CD8-positive, alpha-beta memory T cell (primary cell): ENCODE measurements around the gene XRN2. TPM values are rescaled to one million over a fixed set of nuclear protein-coding genes. Genes with fewer than 3 reads are reported as not detected.
A peak's percentile ranks its signal among the peaks of the same experiment; 100 is the strongest.

Experiments used
- CTCF ChIA-PET: fragments of 350-600 bp; sonication (Branson Sonifier 250); formaldehyde crosslinking; loops from one replicate; lab custom pipeline; 2021; ENCODE audit warnings: antibody characterized with exemption; lab: Charles Lee
- POLR2A ChIA-PET: fragments of 350-600 bp; sonication (Branson Sonifier 250); formaldehyde crosslinking; loops from one replicate; lab custom pipeline; 2021; ENCODE audit warnings: antibody characterized with exemption; lab: Charles Lee
- DNase-seq, 5 donors: peaks; one replicate each; pipeline versions ENCODE4 v3.0.0 to v3.0.0-alpha.2; 2020 to 2022; ENCODE audit warnings: mixed read lengths in 1 of 5
- H3K27ac ChIP-seq: one replicate; pipeline ENCODE4 v1.7.0; 2013; ENCODE audit warnings: low read depth, mild to moderate bottlenecking, low read length, moderate library complexity
- H3K27me3 ChIP-seq: 2 replicates; pipeline ENCODE4 v1.7.0; 2013; ENCODE audit warnings: low read length, mild to moderate bottlenecking; ENCODE audit not compliant: insufficient read depth, poor library complexity, severe bottlenecking
- H3K36me3 ChIP-seq: 2 replicates; pipeline ENCODE4 v1.7.0; 2013; ENCODE audit warnings: mild to moderate bottlenecking, low read length, moderate library complexity; ENCODE audit not compliant: insufficient read depth
- H3K4me1 ChIP-seq: 2 replicates; pipeline ENCODE4 v1.7.0; 2013; ENCODE audit warnings: mild to moderate bottlenecking, low read length, moderate library complexity; ENCODE audit not compliant: insufficient read depth
- H3K4me3 ChIP-seq: 2 replicates; pipeline ENCODE4 v1.7.0; 2013; ENCODE audit warnings: mild to moderate bottlenecking, low read length
- H3K9me3 ChIP-seq: 2 replicates; pipeline ENCODE4 v1.7.0; 2013; ENCODE audit warnings: mild to moderate bottlenecking, low read length
- H3K27ac Mint-ChIP-seq, 8 donors: one replicate each; pipeline ENCODE4 v1.8.0; 2020 to 2021; ENCODE audit warnings: mixed read lengths in 8 of 8, mild to moderate bottlenecking in 6 of 8, inconsistent platforms in 3 of 8, moderate library complexity in 3 of 8
- H3K27me3 Mint-ChIP-seq, 2 donors: one replicate each; pipeline ENCODE4 v1.8.0; 2020 to 2021; ENCODE audit warnings: mixed read lengths in 2 of 2, mild to moderate bottlenecking in 1 of 2, moderate library complexity in 1 of 2
- H3K36me3 Mint-ChIP-seq, 3 donors: one replicate each; pipeline ENCODE4 v1.8.0; 2020 to 2021; ENCODE audit warnings: mixed read lengths in 3 of 3, inconsistent platforms in 1 of 3, mild to moderate bottlenecking in 1 of 3
- H3K4me1 Mint-ChIP-seq, 3 donors: one replicate each; pipeline ENCODE4 v1.8.0; 2020 to 2021; ENCODE audit warnings: mixed read lengths in 3 of 3, inconsistent platforms in 1 of 3, mild to moderate bottlenecking in 1 of 3
- H3K4me3 Mint-ChIP-seq, 7 donors: one replicate each; pipeline ENCODE4 v1.8.0; 2020 to 2021; ENCODE audit warnings: mixed read lengths in 7 of 7, mild to moderate bottlenecking in 6 of 7, moderate library complexity in 4 of 7, inconsistent platforms in 2 of 7
- H3K9me3 Mint-ChIP-seq, 5 donors: one replicate each; pipeline ENCODE4 v1.8.0; 2020 to 2022; ENCODE audit warnings: mixed read lengths in 5 of 5, mild to moderate bottlenecking in 3 of 5, moderate library complexity in 2 of 5, inconsistent platforms in 1 of 5
- polyA plus RNA-seq: library from polyadenylated mRNA; unstranded; fragments of 300-500 nt; fragmentation: Illumina TruSeq; gene quantifications from one replicate; pipeline ENCODE4 v1.2.3, GENCODE V29; 2021
- total RNA-seq, 2 experiments: library from RNA; stranded (reverse); gene quantifications; one replicate each; pipeline ENCODE4 v1.2.3, GENCODE V29; 2021

The XRN2 gene
- total and polyA plus RNA-seq, 3 experiments from 2014 or later, result 68.7 to 95.1 (median 93.6) TPM

- H3K4me3 Mint-ChIP-seq, result no peak overlapping the region
- DNase-seq, result no peak
- H3K27me3 ChIP-seq, result no peaks in the 10 kb centered on the region
- H3K36me3 Mint-ChIP-seq, result peaks cover 10 to 89% (median 23%) of the 10 kb centered on the region in 3 donors
- no peaks in the 10 kb centered on the region for H3K4me1 Mint-ChIP-seq
- peaks cover 44% of the 10 kb centered on the region for H3K36me3 ChIP-seq
- no peaks in the 10 kb centered on the region for H3K9me3 Mint-ChIP-seq
- ChIA-PET POLR2A (no interaction called here), CTCF (no interaction called here)
- H3K27ac Mint-ChIP-seq, result no peak overlapping the region
- H3K4me3 ChIP-seq, result no peak overlapping the region
- H3K27ac ChIP-seq, result no peak overlapping the region
- no peaks in the 10 kb centered on the region for H3K9me3 ChIP-seq
- no peaks in the 10 kb centered on the region for H3K4me1 ChIP-seq
- no peaks in the 10 kb centered on the region for H3K27me3 Mint-ChIP-seq
Observed at GRCh38 chr20:21384308-21384892, 81.3 kb downstream of the XRN2 start.

DNA sequence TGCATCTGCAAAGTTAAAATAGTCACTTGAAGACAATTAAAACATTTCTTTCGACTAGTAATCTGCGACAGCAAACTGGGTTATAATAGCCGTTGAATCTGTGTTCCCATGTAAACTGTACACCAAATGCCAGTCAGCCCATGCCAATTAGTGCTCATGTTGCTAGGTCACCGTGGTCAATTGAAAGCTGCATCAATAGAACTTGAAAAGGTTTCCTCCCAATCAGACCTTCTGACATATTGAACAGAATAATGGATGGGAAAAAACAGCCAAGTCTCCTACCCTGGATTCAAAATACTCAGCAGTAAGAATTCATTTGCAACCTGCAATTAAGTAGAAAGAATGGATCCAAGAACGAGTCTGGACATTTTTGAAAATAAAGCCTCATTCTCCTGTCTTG, 83.0 kb downstream of the XRN2 start:
- H3K36me3 ChIP-seq, result peaks cover 45% of the 10 kb centered on the region
- ChIA-PET POLR2A (no interaction called here), CTCF (no interaction called here)

DNA sequence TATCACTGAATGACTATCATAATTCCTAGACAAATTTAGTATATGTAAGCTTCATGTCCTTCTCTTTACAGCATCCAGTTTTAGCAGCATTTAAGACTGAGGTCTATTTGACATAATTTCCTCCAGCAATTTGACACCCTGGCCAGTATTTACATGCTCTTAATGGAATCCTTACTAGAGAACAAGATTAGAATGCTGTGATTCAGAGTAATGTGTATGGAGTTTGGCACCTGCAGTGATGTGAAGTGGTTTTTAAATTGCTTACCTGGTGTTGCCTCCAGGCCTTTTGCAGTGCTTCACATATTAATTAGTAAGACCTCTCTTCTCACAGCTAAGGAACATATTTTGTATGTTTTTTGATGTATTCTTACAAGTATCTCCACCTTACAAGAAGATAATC, 84.4 kb downstream of the XRN2 start:
- Mint-ChIP-seq H3K9me3 (peaks cover 0 to 3% (median under 1%) of the 10 kb centered on the region in 5 donors), H3K27ac (no peak overlapping the region), H3K4me1 (peaks cover 5 to 8% (median 6%) of the 10 kb centered on the region in 3 donors), H3K36me3 (peaks cover 11 to 69% (median 25%) of the 10 kb centered on the region in 3 donors), H3K4me3 (no peak overlapping the region), H3K27me3 (peaks cover 13 to 17% of the 10 kb centered on the region in 2 donors)
- CTCF ChIA-PET, result no interaction called here
- no peak overlapping the region for H3K27ac ChIP-seq
- peaks cover 42% of the 10 kb centered on the region for H3K36me3 ChIP-seq
- POLR2A ChIA-PET, result no interaction called here
- H3K9me3 ChIP-seq, result no peaks in the 10 kb centered on the region
- H3K4me1 ChIP-seq, result peaks cover 5% of the 10 kb centered on the region
- no peak overlapping the region for H3K4me3 ChIP-seq
- DNase-seq, result no peak
- H3K27me3 ChIP-seq, result peaks cover 8% of the 10 kb centered on the region

More for the DNA sequence above, 83.0 kb downstream of the XRN2 start:
- no peaks in the 10 kb centered on the region for H3K9me3 ChIP-seq
- no peaks in the 10 kb centered on the region for H3K4me1 Mint-ChIP-seq
- no peak overlapping the region for H3K4me3 ChIP-seq
- H3K27me3 Mint-ChIP-seq, result peaks cover 2 to 5% of the 10 kb centered on the region in 2 donors
- H3K36me3 Mint-ChIP-seq, result peaks cover 8 to 80% (median 24%) of the 10 kb centered on the region in 3 donors
- H3K27me3 ChIP-seq, result no peaks in the 10 kb centered on the region
- H3K4me1 ChIP-seq, result no peaks in the 10 kb centered on the region
- no peak overlapping the region for H3K4me3 Mint-ChIP-seq
- H3K27ac Mint-ChIP-seq, result no peak overlapping the region
- H3K9me3 Mint-ChIP-seq, result no peaks in the 10 kb centered on the region
- H3K27ac ChIP-seq, result no peak overlapping the region
- no peak for DNase-seq

- ChIA-PET CTCF (no interaction called here), POLR2A (no interaction called here)
- Histone ChIP-seq H3K4me1 (peaks cover 5% of the 10 kb centered on the region), H3K9me3 (no peaks in the 10 kb centered on the region), H3K27ac (no peak overlapping the region), H3K4me3 (no peak overlapping the region), H3K27me3 (peaks cover 17% of the 10 kb centered on the region), H3K36me3 (peaks cover 34% of the 10 kb centered on the region)
- Mint-ChIP-seq H3K9me3 (peaks cover 0 to 6% (median 2%) of the 10 kb centered on the region in 5 donors), H3K36me3 (peaks cover 10 to 59% (median 23%) of the 10 kb centered on the region in 3 donors), H3K27ac (no peak overlapping the region), H3K4me3 (no peak overlapping the region), H3K27me3 (peaks cover 23 to 27% of the 10 kb centered on the region in 2 donors), H3K4me1 (peaks cover 8 to 13% (median 10%) of the 10 kb centered on the region in 3 donors)
- DNase-seq, result no peak
Observed at GRCh38 chr20:21388566-21388965, 85.4 kb downstream of the XRN2 start.

DNA sequence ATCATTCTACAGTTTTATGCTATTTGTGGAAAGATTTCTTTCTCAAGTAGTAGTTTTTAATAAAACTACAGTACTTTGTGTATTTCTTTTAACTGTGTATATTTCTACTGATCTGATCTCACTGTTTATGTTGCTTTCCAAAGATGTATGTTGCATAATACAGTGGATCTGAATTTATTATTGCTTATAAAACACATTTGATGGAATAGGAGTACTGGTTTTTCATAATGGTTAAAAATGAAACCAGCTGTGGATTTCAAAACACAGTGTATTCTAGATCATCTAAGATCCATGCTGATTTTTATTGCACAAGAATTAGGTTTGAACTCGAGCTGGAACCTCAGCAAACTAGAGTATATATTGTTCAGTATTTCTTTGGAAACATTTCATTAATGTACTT, 86.2 kb downstream of the XRN2 start:
- Histone ChIP-seq H3K9me3 (no peaks in the 10 kb centered on the region), H3K27me3 (peaks cover 25% of the 10 kb centered on the region), H3K36me3 (peaks cover 28% of the 10 kb centered on the region), H3K4me1 (peaks cover 5% of the 10 kb centered on the region), H3K27ac (no peak overlapping the region), H3K4me3 (no peak overlapping the region)
- peaks cover 8 to 13% (median 10%) of the 10 kb centered on the region in 3 donors for H3K4me1 Mint-ChIP-seq
- peaks cover 0 to 8% (median 2%) of the 10 kb centered on the region in 5 donors for H3K9me3 Mint-ChIP-seq
- no peak overlapping the region for H3K4me3 Mint-ChIP-seq
- DNase-seq, result no peak
- H3K27ac Mint-ChIP-seq, result no peak overlapping the region
- peaks cover 29 to 35% of the 10 kb centered on the region in 2 donors for H3K27me3 Mint-ChIP-seq
- ChIA-PET POLR2A (no interaction called here), CTCF (no interaction called here)
- H3K36me3 Mint-ChIP-seq, result peaks cover 5 to 51% (median 18%) of the 10 kb centered on the region in 3 donors

- Histone ChIP-seq H3K36me3 (peaks cover 26% of the 10 kb centered on the region), H3K9me3 (no peaks in the 10 kb centered on the region), H3K27ac (no peak overlapping the region), H3K4me3 (no peak overlapping the region), H3K4me1 (peaks cover 14% of the 10 kb centered on the region), H3K27me3 (peaks cover 39% of the 10 kb centered on the region)
- CTCF ChIA-PET, result no interaction called here
- POLR2A ChIA-PET, result no interaction called here
- peaks cover 15 to 21% (median 17%) of the 10 kb centered on the region in 3 donors for H3K4me1 Mint-ChIP-seq
- no peak overlapping the region for H3K4me3 Mint-ChIP-seq
- no peak overlapping the region for H3K27ac Mint-ChIP-seq
- peaks cover 0 to 13% (median 8%) of the 10 kb centered on the region in 5 donors for H3K9me3 Mint-ChIP-seq
- DNase-seq, result no peak
- peaks cover 5 to 41% (median 21%) of the 10 kb centered on the region in 3 donors for H3K36me3 Mint-ChIP-seq
- peaks cover 40 to 46% of the 10 kb centered on the region in 2 donors for H3K27me3 Mint-ChIP-seq
Observed at GRCh38 chr20:21390768-21391167, 87.6 kb downstream of the XRN2 start.

- Histone ChIP-seq H3K27me3 (peaks cover 40% of the 10 kb centered on the region), H3K9me3 (no peaks in the 10 kb centered on the region), H3K36me3 (peaks cover 20% of the 10 kb centered on the region), H3K4me1 (peaks cover 16% of the 10 kb centered on the region), H3K4me3 (no peak overlapping the region), H3K27ac (no peak overlapping the region)
- no peak for DNase-seq
- ChIA-PET POLR2A (no interaction called here), CTCF (no interaction called here)
- Mint-ChIP-seq H3K9me3 (peaks cover 0 to 13% (median 8%) of the 10 kb centered on the region in 5 donors), H3K27me3 (peaks cover 42 to 46% of the 10 kb centered on the region in 2 donors), H3K4me1 (peaks cover 15 to 21% (median 17%) of the 10 kb centered on the region in 3 donors), H3K27ac (peak overlapping the region in 1 of 8 donors; percentile 15), H3K4me3 (peak overlapping the region in 3 of 7 donors; percentile 21 to 35 (median 31)), H3K36me3 (peaks cover 5 to 34% (median 20%) of the 10 kb centered on the region in 3 donors)
Observed at GRCh38 chr20:21391185-21391971, 88.2 kb downstream of the XRN2 start.

GRCh38 chr20:21391972-21392352, 88.8 kb downstream of the XRN2 start:
- H3K27ac Mint-ChIP-seq, result peak overlapping the region in 1 of 8 donors; percentile 15
- POLR2A ChIA-PET, result no interaction called here

More at GRCh38 chr20:21391972-21392352, 88.8 kb downstream of the XRN2 start:
- peak overlapping the region in 5 of 7 donors; percentile 1 to 35 (median 21) for H3K4me3 Mint-ChIP-seq
- peaks cover 5 to 29% (median 18%) of the 10 kb centered on the region in 3 donors for H3K36me3 Mint-ChIP-seq
- peaks cover 14% of the 10 kb centered on the region for H3K36me3 ChIP-seq
- peaks cover 15 to 21% (median 17%) of the 10 kb centered on the region in 3 donors for H3K4me1 Mint-ChIP-seq
- CTCF ChIA-PET, result no interaction called here
- H3K9me3 Mint-ChIP-seq, result peaks cover 0 to 13% (median 8%) of the 10 kb centered on the region in 5 donors
- H3K27me3 Mint-ChIP-seq, result peaks cover 42 to 46% of the 10 kb centered on the region in 2 donors
- DNase-seq, result no peak
- H3K27me3 ChIP-seq, result peaks cover 40% of the 10 kb centered on the region
- peaks cover 16% of the 10 kb centered on the region for H3K4me1 ChIP-seq
- no peak overlapping the region for H3K4me3 ChIP-seq
- H3K27ac ChIP-seq, result no peak overlapping the region
- H3K9me3 ChIP-seq, result no peaks in the 10 kb centered on the region
